ENCODE results near the gene LSMEM2. TPM values are rescaled to one million over a fixed set of nuclear protein-coding genes. Genes with fewer than 3 reads are reported as not detected.

Gene LSMEM2
- total RNA-seq, 6 donors from 2014 or later, result 0.14 to 0.59 TPM; not detected in 4

DNA sequence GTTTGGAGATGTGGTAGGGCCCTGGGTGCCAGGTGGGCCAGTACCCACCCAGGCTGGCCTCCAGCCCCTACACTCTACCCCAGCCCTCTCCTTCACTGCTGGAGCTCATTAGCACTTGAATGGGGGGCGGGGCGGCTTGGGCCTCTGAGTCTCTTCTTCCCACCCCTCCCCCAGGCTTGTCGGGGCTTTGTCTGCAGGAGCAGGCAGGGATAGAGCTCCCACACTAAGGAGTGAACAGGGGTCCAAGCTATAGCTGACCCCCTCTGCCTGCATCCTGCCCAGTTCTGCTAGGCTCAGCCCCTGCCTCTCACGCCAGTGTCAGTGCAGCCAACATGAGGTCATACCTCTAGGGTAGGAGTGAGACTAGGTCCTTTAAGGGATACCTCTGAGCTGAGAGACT lies 37.7 kb upstream of the LSMEM2 start:
- Histone ChIP-seq H3K36me3 (peaks cover 0 to 22% (median 9%) of the 10 kb centered on the region in 4 donors), H3K27me3 (no peaks in the 10 kb centered on the region), H3K27ac (peak overlapping the region; percentile 94 to 98 (median 95)), H3K4me3 (peak overlapping the region in 1 of 4 donors; percentile 12), H3K4me1 (peaks cover 80 to 90% (median 85%) of the 10 kb centered on the region in 4 donors), H3K9me3 (no peaks in the 10 kb centered on the region)
- ATAC-seq (ENCODE audit: low FRiP score in 2 of 2) (no peak), DNase-seq (peak in 1 of 2 donors; percentile 38)
- WGBS, 2 donors, result 60% methylated on average over 4 of the region's 4 CpGs; no CpG with 5 or more reads in 1 of the 2 donors
- TF ChIP-seq POLR2AphosphoS5 (IDR thresholded peaks at IDR 0.05), result no peak
- TF ChIP-seq, protein P1, sequence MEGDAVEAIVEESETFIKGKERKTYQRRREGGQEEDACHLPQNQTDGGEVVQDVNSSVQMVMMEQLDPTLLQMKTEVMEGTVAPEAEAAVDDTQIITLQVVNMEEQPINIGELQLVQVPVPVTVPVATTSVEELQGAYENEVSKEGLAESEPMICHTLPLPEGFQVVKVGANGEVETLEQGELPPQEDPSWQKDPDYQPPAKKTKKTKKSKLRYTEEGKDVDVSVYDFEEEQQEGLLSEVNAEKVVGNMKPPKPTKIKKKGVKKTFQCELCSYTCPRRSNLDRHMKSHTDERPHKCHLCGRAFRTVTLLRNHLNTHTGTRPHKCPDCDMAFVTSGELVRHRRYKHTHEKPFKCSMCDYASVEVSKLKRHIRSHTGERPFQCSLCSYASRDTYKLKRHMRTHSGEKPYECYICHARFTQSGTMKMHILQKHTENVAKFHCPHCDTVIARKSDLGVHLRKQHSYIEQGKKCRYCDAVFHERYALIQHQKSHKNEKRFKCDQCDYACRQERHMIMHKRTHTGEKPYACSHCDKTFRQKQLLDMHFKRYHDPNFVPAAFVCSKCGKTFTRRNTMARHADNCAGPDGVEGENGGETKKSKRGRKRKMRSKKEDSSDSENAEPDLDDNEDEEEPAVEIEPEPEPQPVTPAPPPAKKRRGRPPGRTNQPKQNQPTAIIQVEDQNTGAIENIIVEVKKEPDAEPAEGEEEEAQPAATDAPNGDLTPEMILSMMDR (IDR thresholded peaks at IDR 0.05), result no peak

DNA sequence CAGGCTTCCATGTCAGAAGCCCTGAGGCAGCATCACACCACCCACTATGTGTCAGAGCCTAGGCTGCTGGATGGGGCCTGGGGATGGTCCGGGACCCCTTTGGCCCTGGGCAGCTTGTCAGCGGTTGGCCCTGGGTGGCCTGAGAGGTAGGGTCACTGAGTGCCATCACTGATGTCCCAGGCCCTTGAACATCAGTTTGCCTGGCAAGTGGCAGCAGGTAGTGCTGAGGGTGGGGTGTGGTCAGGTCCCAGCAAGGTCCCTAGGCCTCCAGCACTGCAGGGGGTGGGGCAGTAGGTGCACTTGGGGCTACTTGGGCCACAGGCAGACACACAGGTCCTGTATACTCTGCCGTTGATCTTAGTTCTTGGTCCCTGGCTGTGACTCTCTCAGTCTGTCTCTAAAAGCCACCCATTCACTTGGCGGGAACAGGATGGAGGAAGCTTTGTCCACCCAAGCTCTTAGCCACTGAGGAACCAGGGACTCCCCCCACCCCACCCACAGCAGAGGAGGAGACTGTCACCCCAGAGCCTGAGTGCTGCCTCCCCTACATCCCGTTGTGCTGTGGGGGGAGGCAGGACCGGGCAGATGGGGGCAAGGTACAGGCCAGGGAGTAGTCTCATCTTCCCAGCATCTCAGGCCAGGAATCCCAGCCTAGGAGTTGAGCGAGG lies 37.0 kb upstream of the LSMEM2 start:
- Histone ChIP-seq H3K4me3 (peak overlapping the region in 2 of 4 donors; percentile 12 to 20), H3K27me3 (no peaks in the 10 kb centered on the region), H3K36me3 (peaks cover 0 to 22% (median 9%) of the 10 kb centered on the region in 4 donors), H3K4me1 (peaks cover 87 to 97% (median 92%) of the 10 kb centered on the region in 4 donors), H3K27ac (peak overlapping the region; percentile 94 to 98 (median 95)), H3K9me3 (no peaks in the 10 kb centered on the region)
- peak in 1 of 2 donors; percentile 31 for DNase-seq
- WGBS, 2 donors, result 46% methylated on average over 7 of the region's 7 CpGs; no CpG with 5 or more reads in 1 of the 2 donors
- no peak for ATAC-seq (ENCODE audit: low FRiP score in 2 of 2)
- TF ChIP-seq POLR2A (IDR thresholded peaks at IDR 0.05), result no peak
- no peak for TF ChIP-seq POLR2AphosphoS5 (IDR thresholded peaks at IDR 0.05)
- TF ChIP-seq EP300 (IDR thresholded peaks at IDR 0.05), result no peak
- TF ChIP-seq, protein P1 (IDR thresholded peaks at IDR 0.05), result no peak

DNA sequence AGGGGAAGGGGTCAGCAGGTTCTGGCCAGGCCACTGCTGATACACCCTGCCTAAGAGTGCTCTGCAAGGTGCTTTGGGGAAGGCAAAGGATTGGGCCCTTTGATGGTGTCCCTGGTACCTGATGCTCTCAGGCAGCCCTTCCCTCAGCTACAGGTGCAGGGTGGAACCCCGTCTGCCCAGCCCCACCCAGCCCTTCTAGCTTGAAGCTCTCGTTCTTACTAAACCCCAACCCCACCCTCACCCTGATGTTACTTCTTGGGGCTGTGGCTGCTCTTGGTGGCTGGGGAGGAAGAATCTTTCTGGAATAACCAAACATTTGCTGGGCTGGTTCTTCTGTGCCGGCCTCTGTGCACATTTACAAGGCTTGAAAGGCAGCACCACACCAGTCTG lies 36.5 kb upstream of the LSMEM2 start:
- Histone ChIP-seq H3K27me3 (no peaks in the 10 kb centered on the region), H3K4me1 (peaks cover 92 to 98% (median 95%) of the 10 kb centered on the region in 4 donors), H3K36me3 (peaks cover 0 to 26% (median 9%) of the 10 kb centered on the region in 4 donors), H3K27ac (peak overlapping the region; percentile 94 to 98 (median 95)), H3K9me3 (no peaks in the 10 kb centered on the region), H3K4me3 (peak overlapping the region in 2 of 4 donors; percentile 10 to 20)
- ATAC-seq (ENCODE audit: low FRiP score in 2 of 2) (no peak), DNase-seq (no peak)
- TF ChIP-seq, protein P1 (IDR thresholded peaks at IDR 0.05), result no peak
- TF ChIP-seq POLR2A (IDR thresholded peaks at IDR 0.05) (no peak), EP300 (IDR thresholded peaks at IDR 0.05) (no peak), POLR2AphosphoS5 (IDR thresholded peaks at IDR 0.05) (no peak)
- WGBS, 2 donors, result 37% methylated on average over 3 of the region's 3 CpGs; no CpG with 5 or more reads in 1 of the 2 donors

DNA sequence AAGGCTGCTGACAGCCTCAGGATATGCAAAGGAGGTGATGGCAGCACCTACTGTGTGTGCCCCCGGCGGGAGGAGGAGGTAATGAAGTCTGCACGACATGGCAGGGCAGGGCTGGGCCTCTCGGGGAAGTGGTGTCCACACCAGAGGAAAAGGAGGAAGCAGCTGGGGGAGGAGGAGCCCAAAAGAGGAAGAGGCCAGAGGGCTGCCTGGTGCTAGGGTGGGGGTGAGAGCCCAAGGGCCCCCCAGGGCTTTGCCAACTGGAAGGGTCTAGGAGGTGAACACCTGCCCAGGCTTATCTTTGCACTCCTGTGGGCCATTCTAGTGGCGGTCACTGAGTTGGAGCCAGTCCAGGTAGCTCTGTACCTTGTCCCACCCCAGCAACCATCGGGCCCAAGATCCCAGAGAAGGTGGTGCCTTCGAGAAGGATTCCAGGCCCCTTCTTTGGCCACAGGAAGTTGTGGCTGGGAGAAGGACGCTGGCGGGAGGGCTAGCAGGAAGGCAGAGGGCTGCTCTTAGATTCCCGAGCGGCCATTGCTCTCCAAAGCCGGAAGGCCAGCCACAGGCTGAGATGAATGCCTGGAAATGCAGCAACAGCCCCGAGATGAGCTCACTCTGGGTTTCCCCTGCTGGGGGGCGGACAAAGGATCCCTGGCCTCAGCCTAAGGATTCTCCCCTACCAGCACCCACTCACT lies 35.9 kb upstream of the LSMEM2 start:
- Histone ChIP-seq H3K4me1 (peaks cover 98 to 100% (median 98%) of the 10 kb centered on the region in 4 donors), H3K36me3 (peaks cover 0 to 31% (median 9%) of the 10 kb centered on the region in 4 donors), H3K27me3 (no peaks in the 10 kb centered on the region), H3K27ac (peak overlapping the region; percentile 94 to 98 (median 95)), H3K4me3 (peak overlapping the region in 2 of 4 donors; percentile 10 to 20), H3K9me3 (no peaks in the 10 kb centered on the region)
- WGBS, 2 donors, result 18 to 25% methylated on average over 10 to 14 of the region's 14 CpGs
- DNase-seq, result peak in 1 of 2 donors; percentile 89
- ATAC-seq (ENCODE audit: low FRiP score in 2 of 2), result peak; percentile 60 to 71
- TF ChIP-seq EP300 (IDR thresholded peaks at IDR 0.05) (peak in 2 of 4 donors; percentile 60 to 68), POLR2A (IDR thresholded peaks at IDR 0.05) (peak in 1 of 4 donors; percentile 26), POLR2AphosphoS5 (IDR thresholded peaks at IDR 0.05) (peak; percentile 67 to 69)
- TF ChIP-seq, protein P1 (IDR thresholded peaks at IDR 0.05), result peak in 3 of 6 experiments; percentile 27 to 61 (median 44)
